Neural crest cell (in vitro differentiated cells): ENCODE results near the gene STARD3NL. TPM values are rescaled to one million over a fixed set of nuclear protein-coding genes. Genes with fewer than 3 reads are reported as not detected.

Source experiments
- DNase-seq: peaks from one replicate; pipeline ENCODE4 v3.0.0; 2021; ENCODE audit warnings: low read depth, mixed read lengths, low spot score
- H3K27ac Mint-ChIP-seq: one replicate; pipeline ENCODE4 v1.8.0; 2021; ENCODE audit warnings: mild to moderate bottlenecking, mixed read lengths; ENCODE audit not compliant: unreplicated experiment
- H3K27me3 Mint-ChIP-seq: 2 replicates; pipeline ENCODE4 v1.8.0; 2021; ENCODE audit warnings: low read depth, mild to moderate bottlenecking, mixed read lengths
- H3K36me3 Mint-ChIP-seq: 2 replicates; pipeline ENCODE4 v1.8.0; 2021; ENCODE audit warnings: low read depth, mild to moderate bottlenecking, mixed read lengths
- H3K4me1 Mint-ChIP-seq: 2 replicates; pipeline ENCODE4 v1.8.0; 2021; ENCODE audit warnings: mixed read lengths
- H3K4me3 Mint-ChIP-seq: one replicate; pipeline ENCODE4 v1.8.0; 2021; ENCODE audit warnings: mild to moderate bottlenecking, mixed read lengths
- H3K9me3 Mint-ChIP-seq: 2 replicates; pipeline ENCODE4 v1.8.0; 2021; ENCODE audit warnings: mixed read lengths
- CTCF ChIP-seq: fragments of 200-600 bp; sonication (generic); conservative IDR thresholded peaks from 2 replicates; pipeline ENCODE4 v1.5.0; 2021; ENCODE audit warnings: antibody characterized with exemption, mild to moderate bottlenecking
- total RNA-seq: library from RNA; stranded (reverse); gene quantifications from 2 replicates; pipeline ENCODE4 v1.2.1, GENCODE V29; 2021

STARD3NL gene
- total RNA-seq, 1 donor from 2014 or later, result 62.4 TPM

- Mint-ChIP-seq H3K27ac (no peak overlapping the region), H3K9me3 (no peaks in the 10 kb centered on the region), H3K4me1 (peaks cover 14% of the 10 kb centered on the region), H3K27me3 (no peaks in the 10 kb centered on the region), H3K4me3 (no peak overlapping the region), H3K36me3 (peaks cover 14% of the 10 kb centered on the region)
- TF ChIP-seq CTCF, result no peak
- DNase-seq, result no peak
These were observed 37.1 kb downstream of the STARD3NL start for GRCh38 chr7:38215115-38215514.

GRCh38 chr7:38215735-38216670 is 38.0 kb downstream of the STARD3NL start:
- Mint-ChIP-seq H3K9me3 (no peaks in the 10 kb centered on the region), H3K27ac (no peak overlapping the region), H3K27me3 (no peaks in the 10 kb centered on the region), H3K4me3 (no peak overlapping the region), H3K36me3 (peaks cover 19% of the 10 kb centered on the region), H3K4me1 (peaks cover 13% of the 10 kb centered on the region)
- peak; percentile 93 for TF ChIP-seq CTCF
- peak; percentile 68 for DNase-seq

GRCh38 chr7:38217672-38218071 is 39.6 kb downstream of the STARD3NL start:
- Mint-ChIP-seq H3K36me3 (peaks cover 13% of the 10 kb centered on the region), H3K27ac (no peak overlapping the region), H3K4me3 (no peak overlapping the region), H3K4me1 (peaks cover 4% of the 10 kb centered on the region), H3K9me3 (no peaks in the 10 kb centered on the region), H3K27me3 (no peaks in the 10 kb centered on the region)
- no peak for TF ChIP-seq CTCF
- no peak for DNase-seq

- peaks cover 4% of the 10 kb centered on the region for H3K4me1 Mint-ChIP-seq
- DNase-seq, result no peak
- H3K9me3 Mint-ChIP-seq, result no peaks in the 10 kb centered on the region
- no peak overlapping the region for H3K27ac Mint-ChIP-seq
- TF ChIP-seq CTCF, result no peak
- H3K4me3 Mint-ChIP-seq, result no peak overlapping the region
- no peaks in the 10 kb centered on the region for H3K27me3 Mint-ChIP-seq
- H3K36me3 Mint-ChIP-seq, result peaks cover 22% of the 10 kb centered on the region
These were observed 42.4 kb downstream of the STARD3NL start for GRCh38 chr7:38220452-38220851.

GRCh38 chr7:38222481-38223096 is 44.5 kb downstream of the STARD3NL start:
- no peak for DNase-seq
- H3K27me3 Mint-ChIP-seq, result no peaks in the 10 kb centered on the region
- H3K36me3 Mint-ChIP-seq, result peaks cover 21% of the 10 kb centered on the region
- no peak overlapping the region for H3K27ac Mint-ChIP-seq
- peak; percentile 86 for TF ChIP-seq CTCF
- no peaks in the 10 kb centered on the region for H3K9me3 Mint-ChIP-seq
- no peaks in the 10 kb centered on the region for H3K4me1 Mint-ChIP-seq
- no peak overlapping the region for H3K4me3 Mint-ChIP-seq
